MM.1S (cell line): ENCODE results near the gene AFP.
A peak's percentile ranks its signal among the peaks of the same experiment; 100 is the strongest.

ENCODE experiments used
- DNase-seq: peaks from one replicate; pipeline ENCODE4 v3.0.0-alpha.2; 2015
- H2AFZ ChIP-seq: fragments of 300-600 bp; sonication (generic); 2 replicates; pipeline ENCODE4 v1.6.0; 2016; ENCODE audit warnings: antibody characterized with exemption, low read length
- H3F3A ChIP-seq: fragments of 300-600 bp; sonication (generic); 2 replicates; pipeline ENCODE4 v1.6.1; 2016; ENCODE audit warnings: mild to moderate bottlenecking, antibody characterized with exemption, low read length, moderate library complexity, mixed read lengths; ENCODE audit not compliant: insufficient read depth
- H3K27ac ChIP-seq: fragments of 300-600 bp; sonication (generic); 2 replicates; pipeline ENCODE4 v1.5.1; 2016; ENCODE audit warnings: mild to moderate bottlenecking, low read length
- H3K27me3 ChIP-seq: fragments of 300-600 bp; sonication (generic); replicated peaks from 2 replicates; pipeline ENCODE4 v1.6.0; 2016; ENCODE audit warnings: low read length; ENCODE audit not compliant: insufficient read depth
- H3K36me3 ChIP-seq: fragments of 300-600 bp; sonication (generic); replicated peaks from 2 replicates; pipeline ENCODE4 v1.6.1; 2016; ENCODE audit warnings: mild to moderate bottlenecking, low read length, mixed read lengths; ENCODE audit not compliant: insufficient read depth
- H3K4me1 ChIP-seq: fragments of 300-600 bp; sonication (generic); 2 replicates; pipeline ENCODE4 v1.6.1; 2016; ENCODE audit warnings: low read length, mixed read lengths
- H3K4me2 ChIP-seq: fragments of 300-600 bp; sonication (generic); 2 replicates; pipeline ENCODE4 v1.6.0; 2016; ENCODE audit warnings: low read depth, low read length
- H3K4me3 ChIP-seq: fragments of 300-600 bp; sonication (generic); 2 replicates; pipeline ENCODE4 v1.5.1; 2016; ENCODE audit warnings: low read length, mixed read lengths
- H3K79me2 ChIP-seq: fragments of 300-600 bp; sonication (generic); 2 replicates; pipeline ENCODE4 v1.6.1; 2016; ENCODE audit warnings: mixed run types, low read length, mixed read lengths
- H3K9ac ChIP-seq: fragments of 300-600 bp; sonication (generic); 2 replicates; pipeline ENCODE4 v1.6.1; 2016; ENCODE audit warnings: low read length, mixed read lengths
- H3K9me2 ChIP-seq: fragments of 300-600 bp; sonication (generic); replicated peaks from 2 replicates; pipeline ENCODE4 v1.6.1; 2016; ENCODE audit warnings: mild to moderate bottlenecking, low read length, mixed read lengths; ENCODE audit not compliant: insufficient read depth
- H3K9me3 ChIP-seq: fragments of 300-600 bp; sonication (generic); replicated peaks from 2 replicates; pipeline ENCODE4 v1.6.1; 2016; ENCODE audit warnings: mild to moderate bottlenecking, low read length, mixed read lengths; ENCODE audit not compliant: insufficient read depth
- H4K20me1 ChIP-seq: fragments of 300-600 bp; sonication (generic); 2 replicates; pipeline ENCODE4 v1.6.1; 2016; ENCODE audit warnings: mild to moderate bottlenecking, low read length, moderate library complexity, mixed read lengths; ENCODE audit not compliant: insufficient read depth
- EZH2 ChIP-seq: fragments of 300-600 bp; sonication (generic); optimal IDR thresholded peaks from 2 replicates; pipeline ENCODE3; 2017; ENCODE audit warnings: low read depth, mild to moderate bottlenecking, antibody characterized with exemption, low read length, mixed read lengths
- EZH2phosphoT487 ChIP-seq: fragments of 300-600 bp; sonication (generic); IDR thresholded peaks from 2 replicates; pipeline ENCODE4 v1.6.1; 2018; ENCODE audit warnings: antibody characterized with exemption, low read length
- TF ChIP-seq, protein P1 (sequence below): fragments of 300-600 bp; sonication (generic); IDR thresholded peaks from 2 replicates; pipeline ENCODE4 v1.5.1; 2016; ENCODE audit warnings: antibody characterized with exemption, low read length, mixed read lengths

Gene AFP

DNA sequence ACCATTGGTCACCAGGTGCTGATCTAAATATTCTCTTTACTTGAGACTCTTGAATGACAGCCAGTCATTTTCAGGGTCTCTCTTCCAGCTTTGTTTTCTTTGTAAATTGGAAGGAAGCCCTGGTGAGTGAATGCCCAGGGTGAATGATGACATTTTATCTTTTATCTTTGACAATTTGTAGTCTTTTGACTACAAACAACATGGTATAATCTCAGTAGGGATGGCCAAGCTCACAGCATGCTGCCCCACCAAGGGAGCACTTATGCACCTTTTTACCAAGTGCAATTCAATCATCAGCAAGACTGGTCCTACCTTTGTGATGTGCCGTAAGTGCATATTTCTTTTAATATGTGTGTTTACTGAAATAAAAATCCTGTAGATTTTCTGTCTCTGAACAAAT lies 51.2 kb downstream of the AFP start:
- no peak overlapping the region for H3K9ac ChIP-seq
- no peak overlapping the region for H2AFZ ChIP-seq
- TF ChIP-seq EZH2phosphoT487 (no peak), EZH2 (no peak)
- TF ChIP-seq, protein P1, sequence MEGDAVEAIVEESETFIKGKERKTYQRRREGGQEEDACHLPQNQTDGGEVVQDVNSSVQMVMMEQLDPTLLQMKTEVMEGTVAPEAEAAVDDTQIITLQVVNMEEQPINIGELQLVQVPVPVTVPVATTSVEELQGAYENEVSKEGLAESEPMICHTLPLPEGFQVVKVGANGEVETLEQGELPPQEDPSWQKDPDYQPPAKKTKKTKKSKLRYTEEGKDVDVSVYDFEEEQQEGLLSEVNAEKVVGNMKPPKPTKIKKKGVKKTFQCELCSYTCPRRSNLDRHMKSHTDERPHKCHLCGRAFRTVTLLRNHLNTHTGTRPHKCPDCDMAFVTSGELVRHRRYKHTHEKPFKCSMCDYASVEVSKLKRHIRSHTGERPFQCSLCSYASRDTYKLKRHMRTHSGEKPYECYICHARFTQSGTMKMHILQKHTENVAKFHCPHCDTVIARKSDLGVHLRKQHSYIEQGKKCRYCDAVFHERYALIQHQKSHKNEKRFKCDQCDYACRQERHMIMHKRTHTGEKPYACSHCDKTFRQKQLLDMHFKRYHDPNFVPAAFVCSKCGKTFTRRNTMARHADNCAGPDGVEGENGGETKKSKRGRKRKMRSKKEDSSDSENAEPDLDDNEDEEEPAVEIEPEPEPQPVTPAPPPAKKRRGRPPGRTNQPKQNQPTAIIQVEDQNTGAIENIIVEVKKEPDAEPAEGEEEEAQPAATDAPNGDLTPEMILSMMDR = no peak
- H3K4me3 ChIP-seq = no peak overlapping the region
- no peaks in the 10 kb centered on the region for H4K20me1 ChIP-seq
- no peaks in the 10 kb centered on the region for H3K36me3 ChIP-seq
- no peaks in the 10 kb centered on the region for H3K9me2 ChIP-seq
- H3K79me2 ChIP-seq = no peaks in the 10 kb centered on the region
- no peaks in the 10 kb centered on the region for H3K4me1 ChIP-seq
- no peaks in the 10 kb centered on the region for H3K27me3 ChIP-seq
- H3K4me2 ChIP-seq = no peak overlapping the region
- no peak for DNase-seq
- no peaks in the 10 kb centered on the region for H3K9me3 ChIP-seq
- no peaks in the 10 kb centered on the region for H3F3A ChIP-seq
- no peak overlapping the region for H3K27ac ChIP-seq

- TF ChIP-seq EZH2 = no peak
- TF ChIP-seq, protein P1 = no peak
- peak overlapping the region; percentile 60 for H3K4me3 ChIP-seq
- peak overlapping the region; percentile 86 for H3K4me2 ChIP-seq
- H3K79me2 ChIP-seq = no peaks in the 10 kb centered on the region
- no peaks in the 10 kb centered on the region for H3K36me3 ChIP-seq
- H3K4me1 ChIP-seq = 0 out of 2 replicates have a peak, but pooled peaks cover under 1% of the 10 kb centered on the region
- DNase-seq = no peak
- H3K27ac ChIP-seq = no peak overlapping the region
- no peaks in the 10 kb centered on the region for H4K20me1 ChIP-seq
- no peaks in the 10 kb centered on the region for H3K9me2 ChIP-seq
- no peaks in the 10 kb centered on the region for H3K27me3 ChIP-seq
- H3K9ac ChIP-seq = peak overlapping the region; percentile 47; the same call in 1 of the 2 replicates
- H2AFZ ChIP-seq = peak overlapping the region; percentile 88
- H3F3A ChIP-seq = no peaks in the 10 kb centered on the region
- H3K9me3 ChIP-seq = no peaks in the 10 kb centered on the region
Measured at GRCh38 chr4:73499996-73500765, 64.2 kb downstream of the AFP start.

- TF ChIP-seq EZH2 (no peak), EZH2phosphoT487 (no peak)
- TF ChIP-seq, protein P1 = no peak
- H3K9me2 ChIP-seq = no peaks in the 10 kb centered on the region
- H3F3A ChIP-seq = no peaks in the 10 kb centered on the region
- H3K9me3 ChIP-seq = no peaks in the 10 kb centered on the region
- H4K20me1 ChIP-seq = no peaks in the 10 kb centered on the region
- no peaks in the 10 kb centered on the region for H3K79me2 ChIP-seq
- H3K4me2 ChIP-seq = no peak overlapping the region
- H3K36me3 ChIP-seq = no peaks in the 10 kb centered on the region
- no peak for DNase-seq
- H3K9ac ChIP-seq = no peak overlapping the region
- H3K27ac ChIP-seq = no peak overlapping the region
- no peak overlapping the region for H2AFZ ChIP-seq
- 0 out of 2 replicates have a peak, but pooled peaks cover 3% of the 10 kb centered on the region for H3K4me1 ChIP-seq
- no peaks in the 10 kb centered on the region for H3K27me3 ChIP-seq
- H3K4me3 ChIP-seq = no peak overlapping the region
Measured at GRCh38 chr4:73501664-73502265, 65.7 kb downstream of the AFP start.
